NOMO-1 (cell line): ENCODE measurements around the gene ENSA.
"Not testable (repeated sequence)": the region's sequence is repeated elsewhere in the genome, so short reads cannot be mapped to it uniquely, and the experiment has no call there.

ENCODE experiments used
- DNase-seq, 2 experiments: peaks; one replicate each; lab custom pipeline; 2025; ENCODE audit not compliant: unreplicated experiment in 2 of 2; lab: John Stamatoyannopoulos, UW

ENSA gene, protein sequence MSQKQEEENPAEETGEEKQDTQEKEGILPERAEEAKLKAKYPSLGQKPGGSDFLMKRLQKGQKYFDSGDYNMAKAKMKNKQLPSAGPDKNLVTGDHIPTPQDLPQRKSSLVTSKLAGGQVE

DNA sequence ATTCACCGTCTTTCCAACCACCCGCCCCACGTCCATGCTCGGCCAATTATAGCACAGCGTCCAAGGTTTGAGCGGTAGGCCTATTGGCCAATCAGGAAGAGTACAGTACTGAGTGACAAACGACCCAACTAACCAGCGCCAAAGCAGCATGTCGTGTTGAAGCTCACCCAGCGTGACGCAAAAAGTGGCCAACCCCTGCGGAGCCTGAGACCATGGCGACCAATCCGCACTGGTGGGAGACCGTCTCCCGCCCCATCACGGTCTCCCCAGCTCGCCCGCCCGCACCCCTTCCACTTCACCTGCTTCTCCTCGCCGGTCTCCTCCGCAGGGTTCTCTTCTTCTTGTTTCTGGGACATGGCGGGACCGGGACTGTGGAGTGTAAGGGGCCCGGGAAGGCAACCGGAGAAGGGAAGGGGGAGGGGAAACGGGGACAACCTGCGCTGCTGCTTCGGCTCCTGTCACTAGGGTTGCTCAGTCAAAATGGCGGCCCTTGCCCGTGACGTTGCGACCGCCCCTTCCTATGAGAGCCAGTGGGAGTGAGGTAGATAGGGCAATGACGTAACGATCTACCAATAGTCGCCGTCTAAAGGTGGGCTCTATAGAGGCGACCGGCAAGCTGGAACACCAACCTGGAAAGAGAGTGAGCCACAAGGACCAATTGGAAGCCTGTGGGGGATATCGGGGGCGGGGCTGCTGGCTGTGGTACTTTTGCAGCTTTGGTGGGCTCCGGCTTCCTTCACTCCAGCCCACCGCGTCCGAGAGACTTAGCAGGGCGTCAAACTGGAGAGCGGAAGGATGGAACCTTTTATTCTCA, at the start of gene ENSA:
Gene ENSA (minus strand): TSS at position 498 of the 814 bp plus-strand sequence. CDS start 142 bp downstream, at position 356.
- peak; percentile 98 to 99 for DNase-seq

DNA sequence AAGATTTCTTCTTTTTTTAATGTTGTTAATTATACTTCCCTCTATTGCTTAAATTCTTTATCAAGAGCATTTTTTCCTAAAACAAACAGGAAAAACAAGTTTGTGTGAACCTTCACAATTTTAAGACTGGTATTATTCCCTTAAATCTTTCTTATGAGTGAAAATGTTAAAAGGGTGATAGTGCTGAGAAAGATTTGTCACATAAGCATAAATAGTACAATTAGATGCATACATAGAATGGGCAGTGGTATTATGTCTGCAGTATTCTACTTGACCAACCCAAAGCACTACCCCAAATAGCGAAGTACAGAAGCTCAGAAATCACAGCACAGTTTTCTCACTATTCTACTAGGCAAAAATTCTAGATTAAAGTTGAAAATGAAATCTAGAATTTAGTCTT, 49.6 kb upstream of the ENSA start:
- no peak for DNase-seq

DNA sequence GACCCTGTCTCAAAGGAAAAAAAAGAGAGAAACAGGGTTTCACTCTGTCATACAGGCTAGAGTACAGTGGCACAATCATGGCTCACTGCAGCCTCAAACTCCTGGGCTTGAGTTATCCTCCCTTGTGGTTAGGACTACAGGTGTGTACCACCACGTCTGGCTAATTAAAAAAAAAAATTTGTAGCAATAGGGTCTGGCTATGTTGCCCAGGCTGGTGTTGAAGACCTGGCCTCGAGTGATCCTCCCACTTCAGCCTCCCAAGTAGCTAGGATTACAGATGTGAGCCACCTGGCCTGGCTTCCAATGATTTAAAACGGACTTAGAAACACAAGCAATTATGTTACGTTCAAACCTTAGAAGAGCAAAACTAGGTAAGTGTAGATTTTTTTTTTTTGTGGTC, 45.5 kb upstream of the ENSA start:
- DNase-seq: no peak

DNA sequence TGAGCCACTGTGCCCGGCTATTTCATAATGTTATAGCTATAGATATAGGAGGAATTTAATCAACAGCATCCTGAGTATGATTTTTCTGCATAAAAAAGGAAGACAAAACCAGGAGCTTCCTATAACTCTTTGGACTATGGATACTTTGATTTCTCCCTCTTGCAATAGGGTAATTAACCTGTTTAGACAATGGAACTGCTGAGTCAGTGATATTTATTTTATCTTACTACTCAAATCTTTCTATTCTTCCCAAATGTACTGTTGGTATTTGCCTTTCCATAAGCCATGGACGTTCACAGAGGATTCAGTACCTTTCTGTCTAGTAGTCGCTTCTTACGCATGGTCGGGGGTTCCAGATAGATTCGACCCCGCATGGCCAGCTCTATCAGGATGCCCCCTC, 33.9 kb upstream of the ENSA start:
- DNase-seq: no peak

DNA sequence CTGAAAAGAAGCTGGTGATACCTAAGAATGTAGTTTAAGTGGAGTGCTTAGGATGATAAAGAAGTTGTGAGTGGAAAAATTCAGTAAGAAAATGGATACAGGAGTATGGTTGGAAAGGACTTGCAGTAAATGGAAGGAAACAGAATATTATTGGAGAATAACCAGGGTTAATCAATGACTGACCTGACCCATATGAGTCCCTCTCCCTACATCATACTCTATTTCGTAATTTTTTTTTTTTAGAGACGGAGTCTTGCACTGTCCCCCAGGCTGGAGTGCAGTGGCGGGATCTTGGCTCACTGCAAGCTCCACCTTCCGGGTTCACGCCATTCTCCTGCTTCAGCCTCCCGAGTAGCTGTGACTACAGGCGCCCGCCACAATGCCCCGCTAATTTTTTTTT, 33.4 kb upstream of the ENSA start:
- no peak for DNase-seq

DNA sequence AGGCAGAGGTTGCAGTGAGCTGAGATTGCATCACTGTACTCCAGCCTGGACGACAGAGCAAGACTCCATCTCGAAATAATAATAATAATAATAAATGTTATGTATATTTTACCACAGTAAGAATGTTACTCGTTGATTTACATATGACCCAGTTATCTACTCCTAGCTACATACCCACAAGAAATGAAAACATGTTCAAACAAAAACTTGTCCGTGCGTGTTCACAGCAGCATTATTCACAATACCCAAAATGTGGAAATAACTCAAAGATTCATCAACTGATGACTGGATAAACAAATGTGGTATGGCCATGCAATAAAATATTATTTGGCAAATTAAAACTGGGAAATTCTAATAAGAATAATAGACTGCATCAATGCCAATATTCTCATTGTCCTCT, 31.7 kb upstream of the ENSA start:
- DNase-seq: no peak

DNA sequence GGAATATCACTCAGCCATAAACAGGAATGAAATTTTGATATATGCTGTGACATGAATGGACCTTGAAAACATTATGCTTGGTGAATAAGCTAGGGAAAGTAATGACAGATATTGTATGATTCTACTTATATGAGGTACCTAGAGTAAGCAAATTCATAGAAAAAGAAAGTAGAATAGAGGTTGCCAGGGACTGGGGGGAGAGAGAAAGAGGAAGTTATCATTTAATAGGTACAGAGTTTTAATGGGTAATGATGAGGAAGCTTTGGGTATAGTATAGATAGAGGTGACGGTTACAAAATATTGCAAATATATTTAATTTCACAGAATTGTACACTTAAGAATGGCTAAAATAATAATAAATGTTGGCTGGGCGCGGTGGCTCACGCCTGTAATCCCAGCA, 31.2 kb upstream of the ENSA start:
- DNase-seq: no peak

DNA sequence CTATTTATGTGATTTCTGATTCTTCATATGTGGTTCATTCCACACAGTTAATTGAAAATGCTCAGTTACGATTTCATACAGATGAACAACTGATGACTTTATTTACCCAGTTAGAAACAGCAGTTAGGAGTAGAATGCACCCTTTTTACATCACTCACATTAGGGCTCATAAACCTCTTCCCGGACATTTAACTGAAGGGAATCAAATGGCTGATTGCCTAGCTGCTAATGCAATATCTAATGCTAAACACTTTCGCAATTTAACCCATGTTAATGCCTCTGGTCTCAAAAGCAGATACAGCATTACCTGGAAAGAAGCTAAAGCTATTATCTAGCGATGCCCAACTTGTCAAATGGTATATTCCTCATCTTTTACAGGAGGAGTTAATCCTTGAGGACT, 27.7 kb upstream of the ENSA start:
- DNase-seq: not testable (repeated sequence)

DNA sequence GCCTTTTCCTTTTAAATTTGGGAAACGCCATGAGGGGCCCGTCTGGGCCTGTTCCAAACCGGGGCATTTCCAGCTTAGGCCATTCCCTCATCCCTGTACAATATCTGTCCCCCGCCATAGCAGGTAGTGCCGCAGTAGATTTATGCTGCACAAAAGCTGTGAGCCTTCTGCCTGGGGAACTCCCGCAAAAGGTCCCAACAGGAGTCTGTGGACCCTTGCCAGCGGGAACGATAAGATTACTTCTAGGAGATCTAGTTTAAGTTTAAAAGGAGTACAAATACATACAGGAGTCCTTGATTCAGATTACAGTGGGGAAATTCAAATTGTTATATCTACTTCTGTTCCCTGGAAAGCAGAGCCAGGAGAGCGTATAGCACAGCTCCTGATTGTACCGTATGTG, 25.2 kb upstream of the ENSA start:
- DNase-seq: not testable (repeated sequence)

DNA sequence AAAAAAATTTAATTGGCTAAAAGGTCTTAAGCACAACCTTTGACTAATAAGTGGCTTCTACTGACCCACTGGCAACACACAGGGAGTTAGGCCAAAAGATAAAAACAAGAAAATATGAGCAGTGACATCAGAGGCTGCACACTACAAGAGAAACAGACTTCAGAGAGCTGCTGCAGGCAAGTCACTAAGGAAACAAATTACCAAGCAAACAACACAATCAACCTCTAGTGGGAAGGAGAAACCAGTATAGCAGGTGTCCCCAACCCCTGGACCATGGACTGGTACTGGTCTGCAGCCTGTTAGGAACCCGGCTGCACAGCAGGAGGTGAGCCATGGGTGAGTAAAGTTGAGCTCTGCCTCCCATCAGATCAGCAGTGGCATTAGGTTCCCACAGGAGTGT, 20.8 kb upstream of the ENSA start:
- DNase-seq: no peak

DNA sequence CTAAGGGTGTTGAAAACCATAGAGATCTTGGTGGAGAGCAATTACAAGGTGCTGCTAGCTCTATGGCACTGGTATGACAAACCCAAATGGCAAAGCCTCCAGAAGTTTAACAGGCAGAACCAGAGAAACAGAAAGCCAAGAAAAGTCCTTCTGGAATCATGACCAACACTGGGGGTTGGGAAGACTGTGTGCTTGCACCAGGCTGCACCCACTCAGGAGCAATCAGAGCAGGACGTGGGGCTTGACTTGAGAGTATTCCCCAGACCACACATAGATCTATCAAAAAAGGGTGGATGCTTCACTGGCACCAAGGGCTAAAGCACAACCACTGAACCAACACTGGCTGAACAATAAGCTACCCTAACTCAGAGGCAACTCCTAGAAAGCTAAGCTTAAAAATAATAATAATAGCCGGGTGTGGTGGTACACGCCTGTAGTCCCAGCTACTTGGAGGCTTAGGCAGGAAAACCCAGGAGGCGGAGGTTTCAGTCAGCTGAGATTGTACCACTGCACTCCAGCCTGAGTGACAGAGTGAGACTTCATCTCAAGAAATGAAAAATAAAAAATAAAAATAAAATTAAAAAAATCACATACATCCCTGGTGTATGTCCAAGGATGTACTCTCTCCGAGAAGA, 20.1 kb upstream of the ENSA start:
- no peak for DNase-seq

DNA sequence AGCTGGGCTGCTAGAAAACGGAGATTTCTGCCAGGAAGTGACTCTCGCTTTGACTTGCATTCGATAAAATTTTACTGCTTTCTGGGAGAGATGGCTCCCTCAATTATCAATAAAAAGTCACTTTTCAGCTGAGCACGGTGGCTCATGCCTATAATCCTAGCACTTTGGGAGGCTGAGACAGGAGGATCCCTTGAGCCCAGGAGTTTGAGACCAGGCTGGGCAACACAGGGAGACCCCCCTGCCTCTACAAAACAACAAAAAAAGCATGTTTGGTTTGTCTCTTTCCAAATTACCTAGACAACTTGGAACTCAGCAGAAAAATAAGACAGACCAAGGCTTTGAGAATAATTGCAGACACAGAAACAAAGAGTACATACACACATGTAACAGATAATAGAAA, 12.9 kb upstream of the ENSA start:
- DNase-seq: no peak

DNA sequence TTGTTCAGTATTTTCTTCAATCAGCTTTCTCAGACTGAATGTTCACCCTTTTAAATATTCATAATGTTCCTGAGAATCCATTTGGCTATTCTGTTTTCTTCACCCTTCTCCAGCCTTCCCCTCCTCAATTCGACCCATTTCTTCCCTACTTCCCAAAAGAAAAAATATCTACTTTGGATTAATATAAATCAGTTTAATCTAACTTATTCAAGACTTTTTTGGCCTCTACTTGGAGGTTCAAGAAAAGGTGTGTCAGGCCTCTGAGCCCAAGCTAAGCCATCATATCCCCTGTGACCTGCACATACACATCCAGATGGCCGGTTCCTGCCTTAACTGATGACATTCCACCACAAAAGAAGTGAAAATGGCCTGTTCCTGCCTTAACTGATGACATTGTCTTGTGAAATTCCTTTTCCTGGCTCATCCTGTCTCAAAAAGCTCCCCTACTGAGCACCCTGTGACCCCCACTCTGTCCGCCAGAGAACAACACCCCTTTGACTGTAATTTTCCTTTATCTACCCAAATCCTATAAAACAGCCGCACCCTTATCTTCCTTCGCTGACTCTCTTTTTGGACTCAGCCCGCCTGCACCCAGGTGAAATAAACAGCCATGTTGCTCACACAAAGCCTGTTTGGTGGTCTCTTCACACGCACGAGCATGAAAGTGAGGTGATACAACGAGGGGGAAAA, 11.9 kb upstream of the ENSA start:
- DNase-seq: not testable (repeated sequence)

DNA sequence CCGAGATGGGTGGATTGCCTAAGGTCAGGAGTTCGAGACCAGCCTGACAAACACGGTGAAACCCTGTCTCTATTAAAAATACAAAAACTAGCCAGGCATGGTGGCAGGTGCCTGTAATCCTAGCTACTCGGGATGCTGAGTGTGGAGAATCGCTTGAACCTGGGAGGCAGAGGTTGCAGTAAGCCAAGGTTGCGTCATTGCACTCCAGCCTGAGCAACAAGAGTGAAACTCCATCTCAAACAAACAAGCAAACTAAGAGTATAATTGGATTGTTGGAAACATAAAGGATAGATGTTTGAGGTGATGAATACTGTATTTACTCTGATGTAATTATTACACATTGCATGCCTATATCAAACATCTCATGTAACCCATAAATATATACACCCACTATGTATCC, 9.0 kb upstream of the ENSA start:
- DNase-seq: not testable (repeated sequence)

DNA sequence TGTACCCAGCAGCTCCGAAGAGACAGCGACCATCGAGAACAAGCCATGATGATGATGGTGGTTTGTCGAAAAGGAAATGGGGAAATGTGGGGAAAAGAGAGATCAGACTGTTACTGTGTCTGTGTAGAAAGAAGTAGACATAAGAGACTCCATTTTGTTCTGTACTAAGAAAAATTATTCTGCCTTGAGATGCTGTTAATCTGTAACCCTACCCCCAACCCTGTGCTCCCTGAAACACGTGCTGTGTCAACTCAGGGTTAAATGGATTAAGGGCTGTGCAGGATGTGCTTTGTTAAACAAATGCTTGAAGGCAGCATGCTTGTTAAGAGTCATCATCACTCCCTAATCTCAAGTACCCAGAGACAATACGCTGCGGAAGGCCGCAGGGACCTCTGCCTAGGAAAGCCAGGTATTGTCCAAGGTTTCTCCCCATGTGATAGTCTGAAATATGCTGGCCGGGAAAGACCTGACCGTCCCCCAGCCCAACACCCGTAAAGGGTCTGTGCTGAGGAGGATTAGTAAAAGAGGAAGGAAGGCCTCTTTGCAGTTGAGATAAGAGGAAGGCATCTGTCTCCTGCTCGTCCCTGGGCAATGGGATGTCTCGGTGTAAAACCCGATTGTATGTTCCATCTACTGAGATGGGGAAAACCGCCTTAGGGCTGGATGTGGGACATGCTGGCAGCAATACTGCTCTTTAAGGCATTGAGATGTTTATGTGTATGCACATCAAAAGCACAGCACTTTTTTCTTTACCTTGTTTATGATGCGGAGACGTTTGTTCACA, 5.6 kb upstream of the ENSA start:
- not testable (repeated sequence) for DNase-seq

DNA sequence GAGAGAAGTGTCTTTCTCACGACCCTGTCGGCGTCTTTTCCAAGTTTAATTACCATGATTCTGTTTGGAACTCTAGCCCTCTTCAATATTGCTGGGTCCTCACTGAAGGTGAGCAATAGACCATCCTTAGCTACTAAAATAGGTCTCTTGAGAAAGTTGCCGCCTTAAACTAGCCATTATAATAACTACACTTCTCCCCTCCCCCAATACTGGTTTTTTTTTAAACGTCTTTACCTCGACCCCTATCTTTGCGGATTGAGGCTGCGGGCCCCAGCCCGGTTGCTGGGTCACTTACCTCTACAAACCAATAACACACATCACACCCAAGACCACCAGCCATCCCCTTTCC, 672 bp downstream of the ENSA start:
- peak in 1 of 2 experiments; percentile 42 for DNase-seq

DNA sequence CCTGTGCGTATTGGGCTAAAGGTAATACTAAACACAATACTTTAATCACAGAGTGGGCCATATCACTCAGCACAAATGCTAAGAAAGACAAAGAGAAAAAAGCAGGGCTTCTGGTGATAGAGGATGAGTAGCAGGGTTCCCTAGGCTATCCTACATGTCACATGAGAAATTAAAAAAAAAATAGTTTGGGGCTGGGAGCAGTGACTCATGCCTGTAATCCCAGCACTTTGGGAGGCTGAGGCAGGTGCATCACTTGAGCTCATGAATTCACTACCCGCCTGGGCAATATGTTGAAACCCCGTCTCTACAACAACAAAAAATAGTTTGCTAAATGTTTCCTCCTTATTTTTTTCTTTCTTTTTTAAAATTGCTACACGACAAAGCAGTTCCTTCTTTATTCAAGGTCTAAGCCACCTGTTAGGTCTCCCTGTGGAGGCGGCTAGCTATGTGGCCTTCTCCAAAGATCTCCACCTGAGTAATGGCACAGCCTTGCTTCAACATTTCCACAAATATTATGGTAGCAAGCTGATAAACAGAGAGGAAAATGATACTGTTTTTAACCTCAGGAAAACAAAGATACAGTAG, 1.5 kb downstream of the ENSA start:
- peak in 1 of 2 experiments; percentile 6 for DNase-seq

DNA sequence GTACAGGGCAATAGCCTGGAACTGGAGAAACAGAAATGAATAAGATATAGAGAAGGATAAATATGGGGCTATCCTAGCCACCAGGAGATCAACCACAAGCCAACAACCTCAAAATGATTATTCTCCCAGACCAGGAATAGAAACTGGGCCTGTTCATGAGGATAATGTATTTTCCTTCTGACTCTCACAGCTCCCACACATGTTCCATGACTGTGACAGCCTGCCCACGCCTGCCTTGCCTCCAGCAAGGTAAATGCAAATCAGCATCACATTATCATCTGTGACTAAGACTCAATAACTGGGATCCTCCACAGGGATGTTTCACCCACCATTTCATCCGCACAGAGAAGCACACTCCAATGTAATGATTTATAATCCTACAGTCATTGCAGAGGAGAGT, 3.3 kb downstream of the ENSA start:
- DNase-seq: no peak

DNA sequence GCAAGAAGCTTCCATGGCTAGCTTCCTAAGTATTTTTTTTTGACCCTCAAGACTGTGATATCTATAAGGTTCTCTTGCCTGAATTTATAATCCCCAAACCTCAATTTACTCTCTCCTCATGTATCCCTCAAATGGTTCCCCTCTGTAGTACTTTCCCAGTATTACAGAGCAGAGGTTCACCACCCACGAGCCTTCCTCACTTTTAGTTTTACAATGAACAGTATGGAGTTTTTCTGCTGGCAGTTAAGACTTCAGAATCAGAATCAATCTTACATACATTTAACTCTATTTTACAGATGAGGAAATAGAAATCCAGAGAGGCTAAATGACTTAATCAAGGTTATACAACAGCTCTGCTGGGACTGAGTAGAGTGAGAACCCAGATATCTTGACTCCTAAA, 4.9 kb downstream of the ENSA start:
- not testable (repeated sequence) for DNase-seq

DNA sequence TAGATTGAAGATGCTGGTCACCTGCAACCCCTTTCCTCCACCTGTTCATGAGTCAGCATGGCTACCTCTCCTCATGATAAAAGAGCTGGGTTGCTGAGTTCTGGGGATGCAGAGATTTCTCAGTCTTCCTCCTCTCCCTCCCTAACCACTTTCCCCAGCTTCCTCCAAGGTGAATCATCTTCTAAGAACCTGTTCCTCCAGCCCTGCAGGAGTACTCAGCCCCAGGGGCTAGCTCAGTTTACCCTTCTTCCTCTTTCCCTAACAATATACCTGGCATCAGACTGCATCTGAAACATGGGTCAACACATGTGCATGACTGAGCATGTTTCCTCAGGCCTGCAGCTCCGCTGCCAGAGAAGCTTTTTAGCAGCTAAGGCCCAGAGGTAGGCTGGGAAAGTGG, 5.3 kb downstream of the ENSA start:
- DNase-seq: not testable (repeated sequence)
